Neural cell (in vitro differentiated cells): ENCODE results near the gene MSI2. TPM values are rescaled to one million over a fixed set of nuclear protein-coding genes. Genes with fewer than 3 reads are reported as not detected.

ENCODE experiments used
- H2AFZ ChIP-seq: fragments of 200-600, 300-800 bp; sonication (generic), shearing (Covaris generic); 2 replicates; pipeline ENCODE4 v1.6.0; 2014; ENCODE audit warnings: low read depth, mild to moderate bottlenecking, antibody characterized with exemption, low read length, moderate library complexity
- H3F3A ChIP-seq: fragments of 200-600 bp; shearing (Covaris generic); 2 replicates; pipeline ENCODE4 v1.6.1; 2016; ENCODE audit warnings: mild to moderate bottlenecking, moderate library complexity, mixed read lengths, antibody characterized with exemption, low read length; ENCODE audit not compliant: insufficient read depth, poor library complexity, severe bottlenecking
- H3K27ac ChIP-seq: fragments of 200-600, 300-800 bp; sonication (generic), shearing (Covaris generic); 2 replicates; pipeline ENCODE4 v1.5.1; 2014; ENCODE audit warnings: mild to moderate bottlenecking, low read length, moderate library complexity
- H3K27me3 ChIP-seq: fragments of 300-800, 200-600 bp; sonication (generic), shearing (Covaris generic); 2 replicates; pipeline ENCODE4 v1.6.0; 2014; ENCODE audit warnings: mild to moderate bottlenecking, low read depth, low read length, moderate library complexity; ENCODE audit not compliant: insufficient read depth
- H3K36me3 ChIP-seq: fragments of 300-800, 200-600 bp; sonication (generic), shearing (Covaris generic); 2 replicates; pipeline ENCODE4 v1.5.1; 2014; ENCODE audit warnings: mild to moderate bottlenecking, antibody characterized with exemption, low read length, moderate library complexity; ENCODE audit not compliant: insufficient read depth
- H3K4me2 ChIP-seq: fragments of 300-800, 200-600 bp; sonication (generic), shearing (Covaris generic); 2 replicates; pipeline ENCODE4 v1.6.0; 2014; ENCODE audit warnings: mild to moderate bottlenecking, low read length
- H3K4me3 ChIP-seq: fragments of 300-800, 200-600 bp; sonication (generic), shearing (Covaris generic); 2 replicates; pipeline ENCODE4 v1.5.1; 2014; ENCODE audit warnings: mild to moderate bottlenecking, low read length, moderate library complexity
- H3K79me2 ChIP-seq: fragments of 200-600 bp; shearing (Covaris generic); replicated peaks from 2 replicates; pipeline ENCODE4 v1.6.0; 2014; ENCODE audit warnings: mild to moderate bottlenecking, low read length, moderate library complexity; ENCODE audit not compliant: insufficient read depth
- H3K9ac ChIP-seq: fragments of 300-800, 200-600 bp; sonication (generic), shearing (Covaris generic); 2 replicates; pipeline ENCODE4 v1.6.1; 2016; ENCODE audit warnings: mild to moderate bottlenecking, low read length, mixed read lengths
- H3K9me2 ChIP-seq: fragments of 200-600 bp; shearing (Covaris generic); 2 replicates; pipeline ENCODE4 v1.6.1; 2016; ENCODE audit warnings: mild to moderate bottlenecking, low read length, mixed read lengths; ENCODE audit not compliant: insufficient read depth
- H3K9me3 ChIP-seq: fragments of 200-600, 300-800 bp; sonication (generic), shearing (Covaris generic); 2 replicates; pipeline ENCODE4 v1.6.1; 2016; ENCODE audit warnings: mild to moderate bottlenecking, mixed run types, low read length, moderate library complexity, mixed read lengths
- H4K20me1 ChIP-seq: fragments of 200-600 bp; shearing (Covaris generic); 2 replicates; pipeline ENCODE4 v1.6.1; 2016; ENCODE audit warnings: mild to moderate bottlenecking, mixed run types; ENCODE audit not compliant: insufficient read depth
- CTCF ChIP-seq: fragments of 450-650 bp; IDR thresholded peaks from 2 replicates; pipeline ENCODE4 v1.5.1; 2014; ENCODE audit warnings: antibody characterized with exemption, mild to moderate bottlenecking, moderate library complexity; ENCODE audit not compliant: poor library complexity, severe bottlenecking
- EP300 ChIP-seq: fragments of 450-650 bp; conservative IDR thresholded peaks from 2 replicates; pipeline ENCODE4 v1.6.1; 2014; ENCODE audit warnings: antibody characterized with exemption, mild to moderate bottlenecking, moderate library complexity; ENCODE audit not compliant: poor library complexity, severe bottlenecking
- EZH2 ChIP-seq: fragments of 200-600, 300-800 bp; shearing (Covaris generic), sonication (generic); IDR thresholded peaks from 2 replicates; pipeline ENCODE4 v1.6.1; 2014; ENCODE audit warnings: antibody characterized with exemption, low read length, borderline replicate concordance, mild to moderate bottlenecking; ENCODE audit not compliant: insufficient read depth, poor library complexity, severe bottlenecking
- MXI1 ChIP-seq: fragments of 450-650 bp; conservative IDR thresholded peaks from 2 replicates; pipeline ENCODE4 v1.6.1; 2014; ENCODE audit warnings: antibody characterized with exemption, mild to moderate bottlenecking; ENCODE audit not compliant: poor library complexity, severe bottlenecking
- POLR2AphosphoS5 ChIP-seq: IDR thresholded peaks from 2 replicates; pipeline ENCODE4 v1.6.1; 2012
- RAD21 ChIP-seq: fragments of 450-650 bp; conservative IDR thresholded peaks from 2 replicates; pipeline ENCODE4 v1.6.1; 2014; ENCODE audit warnings: antibody characterized with exemption, mild to moderate bottlenecking, moderate library complexity
- REST ChIP-seq: IDR thresholded peaks from 2 replicates; pipeline ENCODE4 v1.6.1; 2012; ENCODE audit warnings: borderline replicate concordance
- SMC3 ChIP-seq: fragments of 450-650 bp; conservative IDR thresholded peaks from 2 replicates; pipeline ENCODE4 v1.6.1; 2014; ENCODE audit warnings: antibody characterized with exemption, mild to moderate bottlenecking, moderate library complexity; ENCODE audit not compliant: poor library complexity
- TAF1 ChIP-seq: IDR thresholded peaks from 2 replicates; pipeline ENCODE4 v1.6.1; 2012; ENCODE audit warnings: low read depth
- polyA plus RNA-seq: library from polyadenylated mRNA; depleted of rRNA; stranded (reverse); fragments of >200 nt; gene quantifications from 2 replicates; pipeline ENCODE4 v1.2.3, GENCODE V29; 2014

Gene MSI2
- polyA plus RNA-seq, 1 donor from 2014 or later = 61.4 TPM

DNA sequence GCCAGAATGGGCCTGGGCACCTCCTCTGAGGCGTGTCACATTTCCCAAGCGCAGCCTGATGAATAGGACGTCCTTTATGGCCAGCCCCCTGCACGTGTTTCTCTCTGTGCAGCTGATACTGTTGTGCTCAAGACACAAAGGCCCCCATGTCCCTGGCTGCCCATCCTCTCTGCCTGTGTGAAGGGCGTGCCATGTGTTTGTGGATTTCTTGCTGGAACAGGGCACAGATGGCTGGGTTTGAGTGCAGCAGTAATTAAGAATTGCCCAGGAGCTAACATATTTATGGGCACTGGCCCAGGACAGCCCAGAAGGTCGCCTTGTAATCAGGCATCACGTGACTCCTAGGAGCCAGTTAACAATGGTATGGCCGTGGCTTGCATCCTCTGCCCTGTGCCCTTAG lies 307.6 kb downstream of the MSI2 start:
- H3K27ac ChIP-seq = no peak overlapping the region
- no peaks in the 10 kb centered on the region for H3K9me2 ChIP-seq
- no peaks in the 10 kb centered on the region for H3K36me3 ChIP-seq
- H3K4me3 ChIP-seq = no peak overlapping the region
- no peak overlapping the region for H3K9ac ChIP-seq
- H3K27me3 ChIP-seq = no peaks in the 10 kb centered on the region
- H3K79me2 ChIP-seq = peaks cover 19% of the 10 kb centered on the region
- H4K20me1 ChIP-seq = no peaks in the 10 kb centered on the region
- no peaks in the 10 kb centered on the region for H3K9me3 ChIP-seq
- no peak for TF ChIP-seq POLR2AphosphoS5
- no peak for TF ChIP-seq EP300
- TF ChIP-seq MXI1 = no peak
- TF ChIP-seq RAD21 = no peak
- TF ChIP-seq EZH2 = no peak
- TF ChIP-seq SMC3 = no peak
- no peak for TF ChIP-seq CTCF
- no peak for TF ChIP-seq REST
- no peak for TF ChIP-seq TAF1
- no peak overlapping the region for H2AFZ ChIP-seq
- no peak overlapping the region for H3K4me2 ChIP-seq
- no peaks in the 10 kb centered on the region for H3F3A ChIP-seq

GRCh38 chr17:57565176-57565575 lies 308.9 kb downstream of the MSI2 start:
- no peaks in the 10 kb centered on the region for H3K27me3 ChIP-seq
- H3K9me3 ChIP-seq = no peaks in the 10 kb centered on the region
- H3K9ac ChIP-seq = no peak overlapping the region
- no peaks in the 10 kb centered on the region for H3F3A ChIP-seq
- TF ChIP-seq MXI1 (no peak), TAF1 (no peak), CTCF (no peak)
- no peaks in the 10 kb centered on the region for H3K36me3 ChIP-seq
- peaks cover 19% of the 10 kb centered on the region for H3K79me2 ChIP-seq
- H2AFZ ChIP-seq = no peak overlapping the region
- no peak overlapping the region for H3K27ac ChIP-seq
- H4K20me1 ChIP-seq = no peaks in the 10 kb centered on the region
- H3K4me2 ChIP-seq = no peak overlapping the region
- no peak overlapping the region for H3K4me3 ChIP-seq
- no peaks in the 10 kb centered on the region for H3K9me2 ChIP-seq
